Measurements from ENCODE around the gene PSMA6.
"Not testable (repeated sequence)": the region's sequence is repeated elsewhere in the genome, so short reads cannot be mapped to it uniquely, and the experiment has no call there.

DNA sequence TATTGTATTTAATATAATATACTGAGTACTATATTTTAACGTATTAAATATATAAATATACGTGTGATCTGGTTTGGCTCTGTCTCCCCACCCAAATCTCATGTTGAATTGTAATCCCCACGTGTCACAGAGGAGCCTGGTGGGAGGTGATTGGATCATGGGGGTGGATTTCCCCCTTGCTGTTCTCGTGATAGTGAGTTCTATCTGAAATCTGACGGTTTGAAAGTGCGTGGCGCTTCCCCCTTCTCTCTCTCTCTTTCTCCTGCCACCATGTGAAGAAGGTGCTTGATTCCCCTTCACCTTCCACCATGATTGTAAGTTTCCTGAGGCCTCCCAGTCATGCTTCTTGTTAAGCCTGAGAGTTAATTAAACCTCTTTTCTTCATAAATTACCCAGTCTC, 67.5 kb downstream of the PSMA6 start:
- not testable (repeated sequence) for TF ChIP-seq POLR2A (IDR thresholded peaks at IDR 0.05; ENCODE audit: low read length); GATA1 (IDR thresholded peaks at IDR 0.05; ENCODE audit: low read depth, low read length)

Data from erythroblast (primary cell).